GM23248 (cell line): ENCODE results near the gene INPP5A. TPM values are rescaled to one million over a fixed set of nuclear protein-coding genes. Genes with fewer than 3 reads are reported as not detected.
"Not testable (repeated sequence)": the region's sequence is repeated elsewhere in the genome, so short reads cannot be mapped to it uniquely, and the experiment has no call there.

ENCODE experiments used
- DNase-seq: peaks from one replicate; pipeline ENCODE4 v3.0.0-alpha.2; 2015
- H2AFZ ChIP-seq: fragments of 200-600 bp; sonication (generic); 2 replicates; pipeline ENCODE4 v1.6.1; 2016; ENCODE audit warnings: antibody characterized with exemption
- H3F3A ChIP-seq: fragments of 200-600 bp; sonication (generic); 2 replicates; pipeline ENCODE4 v1.6.1; 2016; ENCODE audit warnings: mild to moderate bottlenecking, antibody characterized with exemption, mixed run types; ENCODE audit not compliant: insufficient read depth
- H3K27ac ChIP-seq: fragments of 200-600 bp; sonication (generic); 2 replicates; pipeline ENCODE4 v1.5.1; 2016; ENCODE audit warnings: mild to moderate bottlenecking
- H3K27me3 ChIP-seq: fragments of 200-600 bp; sonication (generic); replicated peaks from 2 replicates; pipeline ENCODE4 v1.6.1; 2016; ENCODE audit warnings: mild to moderate bottlenecking; ENCODE audit not compliant: insufficient read depth
- H3K36me3 ChIP-seq: fragments of 200-600 bp; sonication (generic); 2 replicates; pipeline ENCODE4 v1.6.1; 2016; ENCODE audit warnings: low read depth, mild to moderate bottlenecking
- H3K4me1 ChIP-seq: fragments of 200-600 bp; sonication (generic); 2 replicates; pipeline ENCODE4 v1.6.1; 2016; ENCODE audit warnings: mild to moderate bottlenecking; ENCODE audit not compliant: insufficient read depth
- H3K4me2 ChIP-seq: fragments of 200-600 bp; sonication (generic); one replicate; pipeline ENCODE4 v1.6.1; 2016; ENCODE audit warnings: mild to moderate bottlenecking; ENCODE audit not compliant: unreplicated experiment
- H3K4me3 ChIP-seq: fragments of 200-600 bp; sonication (generic); 2 replicates; pipeline ENCODE4 v1.5.1; 2016; ENCODE audit warnings: mild to moderate bottlenecking
- H3K79me2 ChIP-seq: fragments of 200-600 bp; sonication (generic); 2 replicates; pipeline ENCODE4 v1.6.1; 2016; ENCODE audit warnings: mild to moderate bottlenecking; ENCODE audit not compliant: insufficient read depth
- H3K9ac ChIP-seq: fragments of 200-600 bp; sonication (generic); 2 replicates; pipeline ENCODE4 v1.6.1; 2016; ENCODE audit warnings: mild to moderate bottlenecking
- H3K9me2 ChIP-seq: fragments of 200-600 bp; sonication (generic); 2 replicates; pipeline ENCODE4 v1.6.1; 2016; ENCODE audit warnings: mixed run types, mild to moderate bottlenecking, moderate library complexity; ENCODE audit not compliant: insufficient read depth
- H3K9me3 ChIP-seq: fragments of 200-600 bp; sonication (generic); one replicate; pipeline ENCODE4 v1.6.1; 2017; ENCODE audit warnings: low read depth
- H4K20me1 ChIP-seq: fragments of 200-600 bp; sonication (generic); 2 replicates; pipeline ENCODE4 v1.6.0; 2016; ENCODE audit not compliant: insufficient read depth
- EZH2 ChIP-seq: fragments of 200-600 bp; sonication (generic); IDR thresholded peaks from 2 replicates; pipeline ENCODE4 v1.6.1; 2018; ENCODE audit warnings: antibody characterized with exemption, mild to moderate bottlenecking; ENCODE audit not compliant: insufficient read depth, poor library complexity, severe bottlenecking
- EZH2phosphoT487 ChIP-seq: fragments of 200-600 bp; sonication (generic); IDR thresholded peaks from 2 replicates; pipeline ENCODE4 v1.6.1; 2018; ENCODE audit warnings: antibody characterized with exemption, moderate library complexity, mild to moderate bottlenecking, low read depth; ENCODE audit not compliant: insufficient read depth
- WGBS, 2 experiments: methylation state at CpG; one replicate each; pipeline ENCODE4 v1.1.6; 2015 to 2017; ENCODE audit warnings: low lambda C conversion rate in 2 of 2, low coverage in 1 of 2; ENCODE audit errors: missing lambda C conversion rate in 2 of 2; 5-methylcytosine and 5-hydroxymethylcytosine counted together
- in situ Hi-C: fragments of 300-500 bp; cut with MboI; formaldehyde crosslinking; loops from 2 replicates; pipeline ENCODE4 v1.15.0; 2020
- polyA plus RNA-seq: library from polyadenylated mRNA; unstranded; fragments of >200 nt; fragmentation: Nextera tagmentation; extraction: Ambion mirVana; gene quantifications from 2 replicates; pipeline ENCODE4 v1.2.1, GENCODE V29; 2016
- total RNA-seq: library from RNA; depleted of rRNA; stranded (reverse); fragments of >200 nt; shearing (Covaris generic); gene quantifications from 2 replicates; pipeline ENCODE4 v1.2.3, GENCODE V29; 2014

INPP5A gene
- total and polyA plus RNA-seq, 2 experiments from 2014 or later, result 2.3 to 35.2 TPM

DNA sequence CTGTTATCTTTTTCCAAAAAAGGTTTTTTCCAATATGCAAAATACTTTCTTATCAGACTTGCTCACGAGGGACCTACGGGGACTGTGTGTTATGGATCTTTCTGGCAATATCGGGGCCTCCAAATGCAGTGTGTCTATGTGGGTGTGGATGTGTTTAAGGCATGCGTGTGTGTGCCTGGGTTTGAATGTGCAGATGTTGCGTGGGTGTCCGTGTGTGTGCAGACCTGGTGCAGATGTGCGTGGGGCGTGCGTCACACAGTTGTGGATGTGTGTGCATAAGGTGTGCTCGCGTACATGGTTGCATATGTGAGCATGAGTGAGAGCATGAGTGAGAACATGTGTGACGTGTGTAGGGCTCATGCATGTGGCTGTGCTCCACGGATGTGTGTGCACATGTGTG, 228.7 kb downstream of the INPP5A start:
- no peaks in the 10 kb centered on the region for H3F3A ChIP-seq
- no peak for TF ChIP-seq EZH2phosphoT487
- H3K27me3 ChIP-seq, result no peaks in the 10 kb centered on the region
- in situ Hi-C loops, result no loop called here
- H3K27ac ChIP-seq, result no peak overlapping the region
- H3K4me3 ChIP-seq, result no peak overlapping the region
- no peaks in the 10 kb centered on the region for H3K36me3 ChIP-seq
- no peaks in the 10 kb centered on the region for H3K9me2 ChIP-seq
- H4K20me1 ChIP-seq, result no peaks in the 10 kb centered on the region
- H3K9ac ChIP-seq, result no peak overlapping the region
- H3K4me1 ChIP-seq, result no peaks in the 10 kb centered on the region
- H3K9me3 ChIP-seq, result no peaks in the 10 kb centered on the region
- no peak overlapping the region for H2AFZ ChIP-seq
- no peak overlapping the region for H3K4me2 ChIP-seq
- no peaks in the 10 kb centered on the region for H3K79me2 ChIP-seq
- no peak for DNase-seq
- WGBS, 2 experiments, result 89 to 91% methylated on average over 13 of the region's 13 CpGs

DNA sequence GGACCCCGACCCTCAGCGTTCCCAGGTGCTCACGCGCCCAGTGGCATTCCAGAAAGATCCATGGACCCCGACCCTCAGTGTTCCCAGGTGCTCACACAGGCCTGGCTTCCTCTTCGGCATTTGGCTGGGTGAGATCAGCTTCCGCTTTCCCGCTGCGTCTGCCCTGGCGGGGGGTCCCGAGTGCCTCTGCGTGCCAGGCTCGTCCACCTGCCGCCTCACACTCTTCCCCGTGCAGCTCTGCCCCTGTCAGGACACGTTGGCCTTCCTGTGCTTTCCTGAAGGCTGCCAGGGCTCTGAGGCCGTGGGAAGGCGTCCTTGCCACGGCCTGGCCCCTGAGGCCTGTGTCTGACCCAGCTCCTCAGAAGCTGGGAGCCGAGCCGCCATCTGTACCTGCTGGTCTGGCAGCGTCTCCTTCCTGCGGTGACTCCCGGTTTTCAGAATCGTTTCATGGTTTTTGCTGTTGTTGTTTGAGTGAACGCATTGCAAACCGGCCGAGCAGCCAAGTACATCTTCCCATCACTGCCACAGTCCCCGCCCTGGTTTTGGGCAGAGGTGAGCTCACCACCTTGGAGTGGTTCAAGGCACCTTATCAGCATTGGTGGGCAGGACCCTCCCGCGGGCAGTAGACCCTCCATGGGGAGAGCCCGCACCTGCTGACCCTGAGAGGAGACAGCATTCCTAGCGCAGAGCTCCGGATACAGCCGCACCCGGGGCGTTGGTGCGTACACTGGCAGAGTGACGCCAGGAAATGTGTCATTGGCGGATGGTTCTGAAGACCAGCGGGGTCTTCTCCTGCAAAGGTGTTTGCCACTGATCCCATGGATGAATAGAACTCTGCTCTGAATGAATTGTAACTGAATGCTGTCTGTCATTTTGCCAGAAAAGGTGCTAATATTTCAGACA, 231.0 kb downstream of the INPP5A start:
- H3F3A ChIP-seq, result no peaks in the 10 kb centered on the region
- no peak overlapping the region for H2AFZ ChIP-seq
- H3K27me3 ChIP-seq, result no peaks in the 10 kb centered on the region
- in situ Hi-C loops, result no loop called here
- no peak for DNase-seq
- no peaks in the 10 kb centered on the region for H3K79me2 ChIP-seq
- H3K27ac ChIP-seq, result no peak overlapping the region
- H3K9me3 ChIP-seq, result no peaks in the 10 kb centered on the region
- no peaks in the 10 kb centered on the region for H3K4me1 ChIP-seq
- no peaks in the 10 kb centered on the region for H3K9me2 ChIP-seq
- no peaks in the 10 kb centered on the region for H3K36me3 ChIP-seq
- WGBS, 2 experiments, result 97 to 99% methylated on average over 37 to 41 of the region's 41 CpGs
- no peak overlapping the region for H3K9ac ChIP-seq
- no peak overlapping the region for H3K4me2 ChIP-seq
- TF ChIP-seq EZH2phosphoT487, result no peak
- no peaks in the 10 kb centered on the region for H4K20me1 ChIP-seq
- H3K4me3 ChIP-seq, result no peak overlapping the region

- no peak overlapping the region for H3K4me3 ChIP-seq
- DNase-seq, result no peak
- H3K9me2 ChIP-seq, result no peaks in the 10 kb centered on the region
- H3K4me2 ChIP-seq, result no peak overlapping the region
- H3K27ac ChIP-seq, result no peak overlapping the region
- no peak overlapping the region for H2AFZ ChIP-seq
- H3K36me3 ChIP-seq, result no peaks in the 10 kb centered on the region
- 95 to 97% methylated on average over 45 of the region's 45 CpGs for WGBS, 2 experiments
- H3K79me2 ChIP-seq, result no peaks in the 10 kb centered on the region
- no peaks in the 10 kb centered on the region for H3F3A ChIP-seq
- H4K20me1 ChIP-seq, result no peaks in the 10 kb centered on the region
- in situ Hi-C loops, result no loop called here
- no peaks in the 10 kb centered on the region for H3K4me1 ChIP-seq
- TF ChIP-seq EZH2phosphoT487, result no peak
- no peak for TF ChIP-seq EZH2
- H3K27me3 ChIP-seq, result no peaks in the 10 kb centered on the region
- no peak overlapping the region for H3K9ac ChIP-seq
- no peaks in the 10 kb centered on the region for H3K9me3 ChIP-seq
These were observed 232.8 kb downstream of the INPP5A start for GRCh38 chr10:132770061-132771021.

- H3K79me2 ChIP-seq, H3K4me2 ChIP-seq, H3F3A ChIP-seq, H3K9ac ChIP-seq, DNase-seq, H2AFZ ChIP-seq, H3K4me1 ChIP-seq, H4K20me1 ChIP-seq, in situ Hi-C loops, H3K9me3 ChIP-seq, H3K4me3 ChIP-seq, H3K36me3 ChIP-seq, H3K27ac ChIP-seq, H3K27me3 ChIP-seq, H3K9me2 ChIP-seq: not testable (repeated sequence)
- whole genome bisulfite sequencing, 2 experiments, result 92 to 99% methylated on average over 11 to 23 of the region's 25 CpGs
These were observed 235.2 kb downstream of the INPP5A start for GRCh38 chr10:132772816-132773215.
